IPS-18a (cell line): ENCODE data around the gene SMTNL2.
"Not testable (repeated sequence)": the region's sequence is repeated elsewhere in the genome, so short reads cannot be mapped to it uniquely, and the experiment has no call there.

ENCODE experiments used
- H3K27ac ChIP-seq: one replicate; pipeline ENCODE4 v1.5.1; 2013; ENCODE audit warnings: low read length
- H3K27me3 ChIP-seq: one replicate; pipeline ENCODE4 v1.6.1; 2013; ENCODE audit warnings: mild to moderate bottlenecking, low read length; ENCODE audit not compliant: control insufficient read depth, insufficient read depth
- H3K36me3 ChIP-seq: one replicate; pipeline ENCODE4 v1.6.1; 2013; ENCODE audit warnings: low read depth, low read length; ENCODE audit not compliant: control insufficient read depth
- H3K4me1 ChIP-seq: one replicate; pipeline ENCODE4 v1.6.1; 2013; ENCODE audit warnings: low read depth, low read length; ENCODE audit not compliant: control insufficient read depth
- H3K4me3 ChIP-seq: one replicate; pipeline ENCODE4 v1.5.1; 2013; ENCODE audit warnings: low read length
- H3K9ac ChIP-seq: one replicate; pipeline ENCODE4 v1.6.1; 2013; ENCODE audit warnings: mild to moderate bottlenecking, low read length, moderate library complexity
- H3K9me3 ChIP-seq: one replicate; pipeline ENCODE4 v1.6.1; 2013; ENCODE audit warnings: low read depth, low read length; ENCODE audit not compliant: control insufficient read depth

The SMTNL2 gene

GRCh38 chr17:4572131-4572530, 12.2 kb upstream of the SMTNL2 start:
- H3K4me3 ChIP-seq: no peak overlapping the region
- no peaks in the 10 kb centered on the region for H3K27me3 ChIP-seq
- peaks cover 12% of the 10 kb centered on the region for H3K4me1 ChIP-seq
- no peak overlapping the region for H3K27ac ChIP-seq
- no peaks in the 10 kb centered on the region for H3K9me3 ChIP-seq
- no peak overlapping the region for H3K9ac ChIP-seq
- no peaks in the 10 kb centered on the region for H3K36me3 ChIP-seq

GRCh38 chr17:4573115-4573514, 11.2 kb upstream of the SMTNL2 start:
- Histone ChIP-seq H3K27ac (no peak overlapping the region), H3K27me3 (no peaks in the 10 kb centered on the region), H3K4me1 (peaks cover 15% of the 10 kb centered on the region), H3K36me3 (no peaks in the 10 kb centered on the region), H3K9ac (no peak overlapping the region), H3K9me3 (no peaks in the 10 kb centered on the region), H3K4me3 (no peak overlapping the region)

- Histone ChIP-seq H3K9ac (no peak overlapping the region), H3K4me1 (peaks cover 15% of the 10 kb centered on the region), H3K4me3 (no peak overlapping the region), H3K27ac (no peak overlapping the region), H3K27me3 (no peaks in the 10 kb centered on the region), H3K9me3 (no peaks in the 10 kb centered on the region), H3K36me3 (no peaks in the 10 kb centered on the region)
Measured at GRCh38 chr17:4573669-4574068, 10.7 kb upstream of the SMTNL2 start.

GRCh38 chr17:4574448-4575045, 9.8 kb upstream of the SMTNL2 start:
- Histone ChIP-seq H3K9me3 (no peaks in the 10 kb centered on the region), H3K4me1 (peaks cover 15% of the 10 kb centered on the region), H3K27ac (no peak overlapping the region), H3K27me3 (no peaks in the 10 kb centered on the region), H3K4me3 (no peak overlapping the region), H3K36me3 (no peaks in the 10 kb centered on the region), H3K9ac (no peak overlapping the region)

- peaks cover 15% of the 10 kb centered on the region for H3K4me1 ChIP-seq
- H3K9me3 ChIP-seq: no peaks in the 10 kb centered on the region
- H3K36me3 ChIP-seq: no peaks in the 10 kb centered on the region
- no peak overlapping the region for H3K9ac ChIP-seq
- H3K27me3 ChIP-seq: no peaks in the 10 kb centered on the region
- no peak overlapping the region for H3K27ac ChIP-seq
- no peak overlapping the region for H3K4me3 ChIP-seq
Measured at GRCh38 chr17:4576161-4576558, 8.2 kb upstream of the SMTNL2 start.

- Histone ChIP-seq H3K27ac (no peak overlapping the region), H3K4me3 (no peak overlapping the region), H3K36me3 (no peaks in the 10 kb centered on the region), H3K9ac (no peak overlapping the region), H3K27me3 (no peaks in the 10 kb centered on the region), H3K4me1 (peaks cover 15% of the 10 kb centered on the region), H3K9me3 (no peaks in the 10 kb centered on the region)
Measured at GRCh38 chr17:4576729-4577322, 7.5 kb upstream of the SMTNL2 start.

- no peak overlapping the region for H3K27ac ChIP-seq
- H3K9me3 ChIP-seq: no peaks in the 10 kb centered on the region
- peaks cover 15% of the 10 kb centered on the region for H3K4me1 ChIP-seq
- no peaks in the 10 kb centered on the region for H3K36me3 ChIP-seq
- no peak overlapping the region for H3K9ac ChIP-seq
- H3K4me3 ChIP-seq: no peak overlapping the region
- peaks cover 3% of the 10 kb centered on the region for H3K27me3 ChIP-seq
Measured at GRCh38 chr17:4577386-4577993, 6.8 kb upstream of the SMTNL2 start.

GRCh38 chr17:4578349-4578748, 6.0 kb upstream of the SMTNL2 start:
- H3K9me3 ChIP-seq, H3K27ac ChIP-seq: not testable (repeated sequence)
- peaks cover 15% of the 10 kb centered on the region for H3K4me1 ChIP-seq

GRCh38 chr17:4579678-4580077, 4.7 kb upstream of the SMTNL2 start:
- H3K4me3 ChIP-seq: no peak overlapping the region
- no peaks in the 10 kb centered on the region for H3K36me3 ChIP-seq
- H3K4me1 ChIP-seq: peaks cover 15% of the 10 kb centered on the region
- H3K9ac ChIP-seq: no peak overlapping the region
- peaks cover 25% of the 10 kb centered on the region for H3K27me3 ChIP-seq
- H3K27ac ChIP-seq: no peak overlapping the region
- H3K9me3 ChIP-seq: no peaks in the 10 kb centered on the region

More at GRCh38 chr17:4578349-4578748, 6.0 kb upstream of the SMTNL2 start:
- H3K27me3 ChIP-seq: peaks cover 11% of the 10 kb centered on the region
- H3K9ac ChIP-seq, H3K36me3 ChIP-seq, H3K4me3 ChIP-seq: not testable (repeated sequence)

- Histone ChIP-seq H3K36me3 (no peaks in the 10 kb centered on the region), H3K27me3 (peaks cover 31% of the 10 kb centered on the region), H3K27ac (no peak overlapping the region), H3K9me3 (no peaks in the 10 kb centered on the region), H3K9ac (no peak overlapping the region), H3K4me3 (no peak overlapping the region), H3K4me1 (peaks cover 15% of the 10 kb centered on the region)
Measured at GRCh38 chr17:4580291-4580690, 4.0 kb upstream of the SMTNL2 start.

- no peak overlapping the region for H3K9ac ChIP-seq
- peaks cover 3% of the 10 kb centered on the region for H3K4me1 ChIP-seq
- H3K9me3 ChIP-seq: no peaks in the 10 kb centered on the region
- no peak overlapping the region for H3K27ac ChIP-seq
- H3K27me3 ChIP-seq: peaks cover 46% of the 10 kb centered on the region
- H3K4me3 ChIP-seq: no peak overlapping the region
- no peaks in the 10 kb centered on the region for H3K36me3 ChIP-seq
Measured at GRCh38 chr17:4582101-4582501, 2.2 kb upstream of the SMTNL2 start.

GRCh38 chr17:4582691-4583090, 1.6 kb upstream of the SMTNL2 start:
- Histone ChIP-seq H3K9ac (no peak overlapping the region), H3K4me3 (no peak overlapping the region), H3K27ac (no peak overlapping the region), H3K36me3 (no peaks in the 10 kb centered on the region), H3K9me3 (no peaks in the 10 kb centered on the region), H3K27me3 (peaks cover 46% of the 10 kb centered on the region), H3K4me1 (no peaks in the 10 kb centered on the region)
